ENCODE results near the gene CHST8.

Gene CHST8

DNA sequence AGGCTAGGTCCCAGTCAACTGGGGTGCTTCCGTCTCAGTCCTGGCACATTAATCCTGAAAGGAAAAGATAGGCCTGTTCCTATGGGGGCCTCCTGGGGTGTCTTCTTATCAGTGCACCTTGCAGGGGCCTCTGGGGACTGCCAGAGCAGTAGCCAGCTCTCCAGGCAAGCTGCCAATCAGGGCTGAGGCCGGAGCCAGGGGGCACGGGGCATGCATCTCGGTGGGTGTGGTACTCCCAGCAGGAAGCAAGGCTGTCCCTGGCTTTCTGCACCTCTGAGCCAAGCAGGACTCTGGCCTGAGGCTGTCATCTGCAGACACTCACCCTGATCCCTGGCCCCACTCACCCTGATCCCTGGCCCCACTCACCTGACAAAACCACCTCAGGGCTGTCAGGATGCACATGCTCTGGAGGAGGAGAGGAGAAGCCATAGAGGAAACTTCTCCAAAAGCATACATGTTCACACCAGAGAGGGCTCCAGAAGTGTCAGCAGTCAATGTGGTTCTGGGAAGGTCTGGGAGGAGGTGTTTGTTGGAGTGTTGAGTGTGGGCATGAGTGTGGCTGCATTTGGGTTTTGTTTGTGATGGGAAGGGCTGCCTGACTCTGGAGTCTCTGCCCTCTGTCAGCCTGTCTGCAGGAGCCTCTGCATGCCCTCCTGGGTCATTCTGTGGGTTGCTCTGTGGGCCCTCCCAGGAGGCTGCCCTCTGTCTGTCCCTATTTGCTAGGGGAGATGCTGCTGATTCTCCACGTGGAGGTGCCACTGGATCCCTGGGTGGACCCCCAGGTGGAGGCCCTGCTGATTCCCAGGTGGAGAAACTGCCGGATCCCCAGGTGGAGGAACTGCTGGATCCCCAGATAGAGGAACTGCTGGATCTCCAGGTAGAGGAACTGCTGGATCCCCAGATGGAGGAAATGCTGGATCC is 152.2 kb downstream of the CHST8 start:
- no peak for DNase-seq

- DNase-seq: no peak
Observed at GRCh38 chr19:33774751-33775150, 153.0 kb downstream of the CHST8 start.

- no peak for DNase-seq
Observed at GRCh38 chr19:33775731-33776487, 154.2 kb downstream of the CHST8 start.

DNA sequence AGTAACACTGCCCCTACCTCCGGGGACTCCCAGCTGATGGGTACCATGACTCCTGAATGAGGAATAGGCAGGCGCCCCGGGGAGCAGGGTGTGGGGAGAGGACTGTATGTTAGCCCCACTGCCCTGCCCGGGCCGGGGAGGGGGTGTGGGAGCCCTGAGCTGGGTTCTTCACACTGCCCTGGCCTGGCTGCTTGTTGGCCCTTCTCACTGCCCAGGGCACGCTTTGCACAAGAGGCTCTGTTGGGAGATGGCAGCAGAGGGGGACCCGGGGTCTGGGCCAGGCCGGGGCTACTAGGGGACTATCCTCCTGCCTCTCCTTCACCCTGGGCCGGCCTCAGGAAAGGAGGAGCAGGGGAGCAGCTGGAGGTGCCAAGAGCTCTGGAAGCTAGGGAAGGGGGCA is 155.6 kb downstream of the CHST8 start:
- DNase-seq: no peak

DNA sequence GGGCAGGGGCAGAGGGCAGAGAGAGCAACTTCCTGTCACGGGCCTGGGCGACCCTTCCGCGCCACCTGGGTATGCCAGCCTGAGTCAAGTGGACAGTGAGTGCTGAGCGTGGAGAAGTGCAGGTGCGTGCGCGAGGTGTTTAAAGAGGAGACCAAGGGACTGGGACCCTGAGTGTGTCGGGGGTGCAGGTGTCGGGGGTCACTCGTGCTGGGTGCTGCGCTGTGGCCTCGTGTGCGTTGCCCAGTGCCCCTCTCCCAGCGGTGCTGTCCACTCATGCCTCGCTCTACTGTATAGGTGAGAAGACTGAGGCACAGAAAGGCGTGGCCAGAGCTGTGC is 156.0 kb downstream of the CHST8 start:
- DNase-seq: no peak

DNA sequence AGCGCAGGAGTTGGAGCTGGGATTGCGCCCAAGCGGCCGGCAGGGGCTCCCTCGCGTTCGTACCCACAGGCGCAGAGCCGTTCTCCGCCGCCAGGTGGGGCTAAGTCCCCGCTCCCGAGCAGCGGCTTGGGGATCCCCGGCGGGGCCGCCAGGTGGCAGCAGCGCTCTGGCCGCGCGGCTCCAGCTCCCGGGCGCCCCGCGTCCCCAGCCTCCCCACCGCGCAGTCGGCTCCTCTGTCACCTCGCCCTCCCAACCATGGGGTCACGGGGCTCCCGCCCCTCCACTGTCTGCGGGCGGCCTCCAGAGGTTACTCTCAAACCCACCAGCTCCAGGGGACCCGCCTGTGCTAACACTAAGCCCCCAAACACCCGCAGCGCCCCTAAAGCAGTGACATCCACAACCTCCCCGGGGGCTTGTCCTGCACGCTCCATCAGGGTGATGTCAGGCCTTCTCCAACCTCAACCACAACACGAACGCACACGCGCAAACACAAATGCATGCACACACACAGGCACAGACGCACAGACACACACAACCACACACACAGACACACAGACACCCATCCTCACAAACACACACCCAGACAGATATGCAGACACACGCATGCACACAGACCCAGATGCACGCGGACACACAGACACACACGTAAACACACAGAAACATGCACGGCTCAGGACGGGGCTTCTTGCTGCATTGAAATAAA is 156.5 kb downstream of the CHST8 start:
- DNase-seq: peak; percentile 99

DNA sequence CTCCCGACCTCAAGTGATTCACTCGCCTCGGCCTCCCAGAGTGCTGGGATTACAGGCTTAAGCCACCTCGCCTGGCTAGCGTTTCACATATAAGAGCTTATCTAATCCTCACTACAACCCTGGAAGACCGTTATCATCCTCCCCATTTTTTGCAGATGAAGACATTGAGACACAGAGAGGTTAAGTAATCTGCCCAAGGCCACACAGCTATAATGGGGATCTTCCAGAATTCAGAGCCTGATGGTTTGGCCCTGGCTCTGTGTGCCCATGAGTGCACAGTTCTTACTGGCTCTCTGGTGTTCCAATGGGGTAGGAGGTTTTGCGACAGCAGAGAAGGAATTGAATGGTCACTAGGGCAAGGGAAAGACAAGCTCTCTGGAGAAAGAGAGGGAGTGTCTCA is 158.1 kb downstream of the CHST8 start:
- DNase-seq: no peak

GRCh38 chr19:33780251-33780650 is 158.5 kb downstream of the CHST8 start:
- no peak for DNase-seq

GRCh38 chr19:33780746-33781145 is 159.0 kb downstream of the CHST8 start:
- DNase-seq: no peak

- DNase-seq: no peak
Observed at GRCh38 chr19:33781415-33781935, 159.7 kb downstream of the CHST8 start.

DNA sequence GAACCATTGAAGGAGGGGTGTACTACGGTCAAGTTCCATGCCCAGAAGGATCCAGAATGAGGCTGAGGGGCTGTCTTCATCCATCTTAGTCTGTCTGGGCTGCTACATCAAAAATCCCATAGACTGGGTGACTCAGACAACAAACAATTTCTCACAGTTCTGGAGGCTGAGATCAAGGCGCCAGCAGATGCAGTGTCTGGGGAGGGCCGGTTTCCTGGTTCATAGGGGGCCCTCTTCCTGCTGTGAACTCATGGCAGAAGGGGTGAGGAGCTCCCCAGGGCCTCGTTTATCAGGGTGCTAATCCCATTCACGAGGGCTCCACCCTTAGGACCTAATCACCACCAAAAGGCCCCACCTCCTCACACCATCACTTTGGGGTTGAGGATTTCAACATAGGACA is 160.2 kb downstream of the CHST8 start:
- no peak for DNase-seq

- DNase-seq: no peak
Observed at GRCh38 chr19:33784432-33784831, 162.7 kb downstream of the CHST8 start.

- DNase-seq: no peak
Observed at GRCh38 chr19:33785795-33786194, 164.0 kb downstream of the CHST8 start.

- DNase-seq: no peak
Observed at GRCh38 chr19:33788676-33789075, 166.9 kb downstream of the CHST8 start.

DNA sequence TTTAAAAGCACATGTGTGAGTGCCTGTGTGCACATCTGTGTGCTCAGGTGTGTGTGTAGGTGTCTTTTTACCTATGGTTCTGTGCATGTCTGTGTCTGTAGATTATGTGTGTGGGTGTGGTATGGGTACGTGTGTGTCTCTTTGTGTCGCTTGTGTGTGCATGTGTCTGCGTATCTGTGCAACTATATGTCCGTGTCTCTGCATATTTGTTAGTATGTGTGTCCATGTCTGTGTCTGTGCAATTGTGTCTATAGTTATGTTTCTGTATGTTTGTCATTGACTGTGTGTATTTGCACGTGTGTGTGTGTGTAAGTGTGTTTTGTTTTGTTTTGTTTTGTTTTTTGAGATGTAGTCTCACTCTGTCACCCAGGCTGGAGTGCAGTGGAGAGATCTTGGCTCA is 167.6 kb downstream of the CHST8 start:
- DNase-seq: no peak

DNA sequence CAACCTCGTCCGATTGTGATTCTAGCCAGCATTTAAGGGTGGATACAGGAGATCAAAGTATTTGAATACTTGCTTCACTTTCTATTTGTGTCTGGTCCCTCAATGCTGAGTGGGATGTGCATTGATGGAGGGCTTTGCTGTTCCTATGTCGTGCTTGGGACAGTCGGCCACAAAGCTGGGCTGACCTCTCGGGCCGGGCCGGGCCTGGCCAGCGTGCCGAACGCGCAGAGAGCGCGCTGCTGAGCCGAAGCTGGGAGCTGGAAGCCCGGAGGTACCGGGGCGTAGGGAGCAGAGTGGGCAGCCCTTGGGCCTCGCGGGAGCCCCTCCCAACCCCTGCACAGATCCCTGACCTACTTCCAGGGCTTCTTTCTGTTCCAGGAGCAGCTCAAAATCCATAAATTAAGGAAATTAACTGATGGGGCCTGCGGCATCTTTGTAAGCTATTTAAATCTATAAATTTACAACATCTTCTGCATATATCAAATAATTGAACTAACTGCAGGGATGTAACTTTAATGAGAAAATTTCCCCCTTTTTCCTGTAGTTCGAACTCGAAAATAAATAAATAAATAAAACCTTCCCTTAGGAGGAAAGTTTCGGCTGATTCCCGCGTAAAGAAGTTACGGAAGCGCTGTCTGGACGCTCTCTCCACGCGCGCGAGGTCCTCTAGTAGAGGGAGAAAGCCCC is 173.1 kb downstream of the CHST8 start:
- no peak for DNase-seq

DNA sequence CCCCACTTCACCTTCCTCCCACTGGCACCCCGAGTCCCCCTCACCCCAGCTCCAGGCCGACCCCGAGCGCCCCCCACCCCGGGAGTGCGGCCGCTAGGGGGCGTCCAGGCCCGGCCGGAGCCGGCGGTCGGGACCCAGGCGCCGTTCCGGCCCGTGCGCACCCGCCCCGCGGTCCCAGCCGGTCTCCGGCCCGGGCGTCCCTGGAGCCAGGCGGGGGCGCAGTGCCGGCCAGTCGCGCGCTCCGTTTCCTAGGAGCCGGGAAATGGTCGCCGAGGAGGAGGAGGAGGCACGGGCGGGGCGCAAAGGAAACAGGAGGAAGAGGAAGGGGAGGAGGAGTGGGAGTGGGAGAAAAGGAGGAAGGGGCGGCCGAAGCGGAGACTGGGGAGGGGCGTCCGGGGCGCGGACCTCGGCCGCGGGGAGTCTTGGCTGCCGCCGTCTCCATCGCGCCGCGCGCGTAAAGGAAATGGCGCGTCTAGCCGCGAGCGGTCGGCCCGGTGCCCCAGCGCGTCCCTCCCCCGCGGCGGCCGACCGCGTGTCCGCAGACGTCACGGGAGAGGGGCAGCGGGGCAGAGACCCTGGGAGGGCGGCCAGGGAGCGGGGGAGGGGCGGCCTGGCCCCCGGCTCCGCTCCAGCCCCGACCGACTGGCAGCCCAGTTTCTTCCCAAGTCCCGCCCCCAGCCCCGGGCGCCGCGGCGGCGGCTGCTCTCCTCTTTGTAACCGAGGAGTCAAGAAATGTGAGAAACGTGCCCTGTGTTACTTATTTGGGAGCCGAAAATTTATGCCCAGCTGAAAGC is 173.8 kb downstream of the CHST8 start:
- DNase-seq: peak; percentile 97

DNA sequence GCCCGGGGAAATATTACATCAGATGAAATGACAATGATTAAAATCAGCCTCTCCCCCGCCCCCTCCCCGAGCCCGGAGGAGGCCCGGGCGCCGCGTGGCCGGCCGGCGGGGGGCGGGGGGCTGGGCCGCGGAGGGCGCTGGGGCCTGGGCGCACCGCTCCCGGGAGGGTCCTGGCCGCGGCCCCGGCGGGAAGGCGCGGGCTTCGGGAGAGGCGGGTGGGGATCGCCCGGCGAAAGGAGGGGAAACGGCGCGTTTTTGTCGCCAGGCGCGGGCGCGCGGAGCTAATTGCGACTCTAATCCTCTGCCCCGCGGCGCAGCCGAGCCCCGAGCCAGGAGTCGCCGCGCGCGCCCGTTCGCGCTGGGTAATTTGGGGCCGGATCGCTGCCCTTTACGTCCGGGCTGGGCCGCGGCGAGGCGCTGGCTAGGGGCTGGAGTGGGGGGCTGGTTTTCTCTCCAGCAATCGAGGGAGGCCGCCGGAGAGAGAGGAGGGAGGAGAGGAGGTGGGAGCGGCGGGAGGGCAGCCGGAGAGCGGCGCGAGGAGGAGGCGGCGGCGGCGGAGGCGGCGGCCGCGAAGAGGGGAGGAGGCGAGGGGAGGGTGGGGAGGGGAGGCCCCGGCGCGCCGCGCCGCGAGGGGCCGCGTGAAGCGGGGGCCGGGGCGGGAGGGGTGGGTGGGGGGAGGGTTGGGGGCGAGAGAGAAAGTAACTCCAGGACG is 174.6 kb downstream of the CHST8 start, which contains the start of gene KCTD15:
Gene KCTD15 (plus strand): TSS at position 707 of the 712 bp plus-strand sequence. CDS start 3,585 bp downstream, outside the sequence.
- DNase-seq: no peak

DNA sequence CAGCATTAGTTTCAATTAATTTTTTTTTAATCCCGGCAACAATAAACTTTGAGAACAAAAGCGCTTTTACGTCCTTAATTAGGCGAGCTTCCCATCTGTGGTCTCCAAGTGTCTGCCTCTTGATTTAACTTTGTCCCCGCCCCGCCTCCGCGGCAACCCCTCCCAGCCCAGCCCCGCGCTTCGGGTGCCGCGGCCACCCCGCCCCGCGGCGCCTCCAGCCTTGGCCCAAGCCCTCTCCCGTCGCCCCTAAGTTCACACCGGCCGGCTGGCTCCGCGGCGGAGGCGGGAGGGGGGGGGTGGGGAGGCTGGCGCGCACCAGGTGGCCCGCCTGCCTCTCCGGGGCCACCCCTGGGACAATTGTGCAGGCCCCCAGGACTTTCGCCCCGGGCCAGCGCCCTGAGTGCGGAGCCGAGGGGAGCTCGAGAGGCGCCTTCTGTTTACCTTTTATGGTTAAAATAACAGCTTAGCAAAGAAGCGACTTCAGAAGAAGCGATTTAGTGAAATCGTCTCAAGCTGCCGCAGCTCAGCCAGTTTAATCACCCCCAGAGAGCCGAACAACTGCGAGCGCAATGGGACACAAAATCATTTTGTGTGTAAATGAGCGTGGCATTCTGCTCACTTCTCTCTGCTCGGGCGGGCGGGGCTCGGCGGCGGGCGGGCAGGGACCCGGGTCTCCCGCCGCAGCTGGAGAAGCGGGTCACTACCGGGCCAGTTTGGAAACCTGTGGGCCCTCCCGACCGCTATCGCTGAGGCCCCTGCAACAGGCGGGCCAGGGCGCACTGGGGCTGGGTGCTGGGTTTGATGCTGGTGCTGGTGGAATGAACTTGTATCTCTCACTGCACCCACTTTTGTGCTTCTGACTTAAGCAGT is 176.3 kb downstream of the CHST8 start:
- DNase-seq: no peak

- no peak for DNase-seq
Observed at GRCh38 chr19:33798681-33799111, 176.9 kb downstream of the CHST8 start.

All from 8988T (cell line).